PC-3 (cell line): ENCODE measurements around the gene ZNF277. TPM values are rescaled to one million over a fixed set of nuclear protein-coding genes. Genes with fewer than 3 reads are reported as not detected.

Experiments
- ATAC-seq: fragments of 200-7000 bp; cut with Tn5 transposase; 2 replicates; pipeline ENCODE4 v1.9.1; 2020; ENCODE audit warnings: mild to moderate bottlenecking, moderate library complexity
- BruUV-seq: library from RNA; stranded (reverse); fragments of 400-500 nt; replicated peaks from 2 replicates; lab custom pipeline; 2021; lab: Mats Ljungman, UMichigan
- CTCF ChIA-PET: fragments of 300-600 bp; sonication (Branson Sonifier 250); formaldehyde crosslinking; loops from one replicate; lab custom pipeline; 2022; ENCODE audit warnings: antibody characterized with exemption; lab: Charles Lee
- POLR2A ChIA-PET: fragments of 300-600 bp; sonication (Branson Sonifier 250); formaldehyde crosslinking; loops from one replicate; lab custom pipeline; 2022; ENCODE audit warnings: antibody characterized with exemption; ENCODE audit not compliant: unreplicated experiment; lab: Charles Lee
- DNase-seq: peaks from one replicate; pipeline ENCODE4 v3.0.0-alpha.2; 2015
- H2AFZ ChIP-seq: fragments of 300-600 bp; sonication (generic); 2 replicates; pipeline ENCODE4 v1.6.0; 2016; ENCODE audit warnings: antibody characterized with exemption, low read length
- H3F3A ChIP-seq: fragments of 300-600 bp; sonication (generic); one replicate; pipeline ENCODE4 v1.6.0; 2017; ENCODE audit warnings: antibody characterized with exemption, low read length, control low read depth, mild to moderate bottlenecking; ENCODE audit not compliant: unreplicated experiment
- H3K27ac ChIP-seq: fragments of 300-600 bp; sonication (generic); 2 replicates; pipeline ENCODE4 v1.5.1; 2016; ENCODE audit warnings: mild to moderate bottlenecking, low read length
- H3K27me3 ChIP-seq: fragments of 300-600 bp; sonication (generic); 2 replicates; pipeline ENCODE4 v1.6.1; 2016; ENCODE audit warnings: low read length, mixed read lengths
- H3K36me3 ChIP-seq: fragments of 300-600 bp; sonication (generic); 2 replicates; pipeline ENCODE4 v1.6.1; 2016; ENCODE audit warnings: low read depth, mixed run types, low read length, mixed read lengths
- H3K4me1 ChIP-seq: fragments of 300-600 bp; sonication (generic); 2 replicates; pipeline ENCODE4 v1.5.1; 2016; ENCODE audit warnings: low read length; ENCODE audit not compliant: insufficient read depth
- H3K4me2 ChIP-seq: fragments of 300-600 bp; sonication (generic); 2 replicates; pipeline ENCODE4 v1.6.0; 2016; ENCODE audit warnings: low read length
- H3K4me3 ChIP-seq: fragments of 300-600 bp; sonication (generic); 2 replicates; pipeline ENCODE4 v1.5.1; 2016; ENCODE audit warnings: mild to moderate bottlenecking, low read length, mixed read lengths
- H3K79me2 ChIP-seq: fragments of 300-600 bp; sonication (generic); 2 replicates; pipeline ENCODE4 v1.6.1; 2017; ENCODE audit warnings: low read length, mixed read lengths
- H3K9ac ChIP-seq: fragments of 300-600 bp; sonication (generic); 2 replicates; pipeline ENCODE4 v1.6.0; 2016; ENCODE audit warnings: mild to moderate bottlenecking, low read length
- H3K9me2 ChIP-seq: fragments of 300-600 bp; sonication (generic); replicated peaks from 2 replicates; pipeline ENCODE4 v1.6.1; 2016; ENCODE audit warnings: mixed run types, low read length, mixed read lengths
- H3K9me3 ChIP-seq: fragments of 300-600 bp; sonication (generic); 2 replicates; pipeline ENCODE4 v1.6.1; 2016; ENCODE audit warnings: low read length, mixed read lengths
- H4K20me1 ChIP-seq: fragments of 300-600 bp; sonication (generic); 2 replicates; pipeline ENCODE4 v1.6.1; 2016; ENCODE audit warnings: low read length, mixed read lengths
- CTCF ChIP-seq: fragments of 300-600 bp; sonication (generic); conservative IDR thresholded peaks from 2 replicates; pipeline ENCODE4 v1.5.1; 2017; ENCODE audit warnings: antibody characterized with exemption, low read depth, mild to moderate bottlenecking, low read length
- EZH2 ChIP-seq: fragments of 300-600 bp; sonication (generic); IDR thresholded peaks from one replicate; pipeline ENCODE4 v1.6.1; 2017; ENCODE audit warnings: antibody characterized with exemption, mild to moderate bottlenecking, low read length; ENCODE audit not compliant: unreplicated experiment
- EZH2phosphoT487 ChIP-seq: fragments of 300-600 bp; sonication (generic); IDR thresholded peaks from 2 replicates; pipeline ENCODE4 v1.6.1; 2018; ENCODE audit warnings: mild to moderate bottlenecking, antibody characterized with exemption, low read length, borderline replicate concordance
- intact Hi-C: fragments of 100-400 bp; cut with micrococcal nuclease; formaldehyde crosslinking; loops from 2 replicates; pipeline ENCODE4 v1.9.0; 2023
- total RNA-seq: library from RNA; depleted of rRNA; stranded (reverse); fragments of >200 nt; gene quantifications from 2 replicates; pipeline ENCODE4 v1.2.3, GENCODE V29; 2014

ZNF277 gene
- total RNA-seq, 1 experiment from 2014 or later = 14.0 TPM

- Histone ChIP-seq H3K9ac (no peak overlapping the region), H3K9me3 (no peaks in the 10 kb centered on the region), H3K4me1 (no peaks in the 10 kb centered on the region), H3K9me2 (no peaks in the 10 kb centered on the region), H3K4me2 (no peak overlapping the region), H3K4me3 (no peak overlapping the region), H3F3A (no peaks in the 10 kb centered on the region), H2AFZ (no peak overlapping the region), H4K20me1 (no peaks in the 10 kb centered on the region), H3K79me2 (no peaks in the 10 kb centered on the region), H3K27ac (no peak overlapping the region), H3K36me3 (no peaks in the 10 kb centered on the region), H3K27me3 (no peaks in the 10 kb centered on the region)
- ATAC-seq (no peak), DNase-seq (no peak)
- ChIA-PET POLR2A (no interaction called here), CTCF (interaction anchor here (0.9 kb wide), 1 partner anchor 618 kb away, joined by 3 read pairs; no protein-coding TSS in a partner anchor)
- intact Hi-C loops = no loop called here
- no TSS peak for BruUV-seq
- no peak for TF ChIP-seq CTCF
- no peak for TF ChIP-seq EZH2phosphoT487
- no peak for TF ChIP-seq EZH2
These were observed 175.0 kb downstream of the ZNF277 start for GRCh38 chr7:112381311-112382091.

GRCh38 chr7:112383671-112384417 is 177.3 kb downstream of the ZNF277 start:
- POLR2A ChIA-PET = no interaction called here
- Histone ChIP-seq H3K9ac (no peak overlapping the region), H4K20me1 (no peaks in the 10 kb centered on the region), H3K9me3 (no peaks in the 10 kb centered on the region), H3K4me1 (no peaks in the 10 kb centered on the region), H2AFZ (0 out of 2 replicates have a peak overlapping the region, but pooled peaks have one; percentile 34), H3K4me3 (no peak overlapping the region), H3K9me2 (no peaks in the 10 kb centered on the region), H3K27ac (no peak overlapping the region), H3K79me2 (no peaks in the 10 kb centered on the region), H3K36me3 (no peaks in the 10 kb centered on the region), H3F3A (no peaks in the 10 kb centered on the region), H3K4me2 (no peak overlapping the region), H3K27me3 (no peaks in the 10 kb centered on the region)
- ATAC-seq (peak; percentile 38), DNase-seq (peak; percentile 45)
- CTCF ChIA-PET = no interaction called here
- intact Hi-C loops = no loop called here
- TF ChIP-seq CTCF (peak; percentile 47), EZH2 (no peak)
- no TSS peak for BruUV-seq

GRCh38 chr7:112385516-112385915 is 179.0 kb downstream of the ZNF277 start:
- ATAC-seq (no peak), DNase-seq (no peak)
- CTCF ChIA-PET = no interaction called here

More at GRCh38 chr7:112385516-112385915, 179.0 kb downstream of the ZNF277 start:
- Histone ChIP-seq H3K4me2 (no peak overlapping the region), H3K4me3 (no peak overlapping the region), H3K79me2 (no peaks in the 10 kb centered on the region), H3K27me3 (no peaks in the 10 kb centered on the region), H2AFZ (no peak overlapping the region), H3K9me2 (no peaks in the 10 kb centered on the region), H3K9ac (no peak overlapping the region), H3K36me3 (no peaks in the 10 kb centered on the region), H3K4me1 (no peaks in the 10 kb centered on the region), H3K27ac (no peak overlapping the region), H4K20me1 (no peaks in the 10 kb centered on the region), H3K9me3 (no peaks in the 10 kb centered on the region), H3F3A (no peaks in the 10 kb centered on the region)
- POLR2A ChIA-PET = no interaction called here
- TF ChIP-seq EZH2 = no peak
- no TSS peak for BruUV-seq
- intact Hi-C loops = no loop called here
